Measurements from ENCODE around the gene HPS3.

DNA sequence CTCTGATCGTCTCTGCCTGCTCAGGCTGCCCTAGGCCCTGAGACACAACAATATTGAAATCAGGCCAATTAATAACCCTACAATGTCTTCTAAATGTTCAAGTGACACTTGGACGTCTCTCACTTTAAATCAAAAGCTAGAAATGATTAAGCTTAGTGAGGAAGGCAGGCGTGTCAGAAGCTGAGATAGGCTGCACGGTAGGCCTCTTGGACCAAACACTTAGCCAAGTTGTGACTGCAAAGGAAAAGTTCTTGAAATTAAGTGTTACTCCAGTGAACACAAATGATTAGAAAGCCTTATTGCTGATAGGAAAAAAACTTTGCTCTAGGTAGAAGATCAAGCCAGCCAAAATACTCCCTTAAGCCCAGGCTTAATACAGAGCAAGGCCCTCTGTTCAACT lies 2.2 kb downstream of the HPS3 start:
- TF ChIP-seq, protein P1, sequence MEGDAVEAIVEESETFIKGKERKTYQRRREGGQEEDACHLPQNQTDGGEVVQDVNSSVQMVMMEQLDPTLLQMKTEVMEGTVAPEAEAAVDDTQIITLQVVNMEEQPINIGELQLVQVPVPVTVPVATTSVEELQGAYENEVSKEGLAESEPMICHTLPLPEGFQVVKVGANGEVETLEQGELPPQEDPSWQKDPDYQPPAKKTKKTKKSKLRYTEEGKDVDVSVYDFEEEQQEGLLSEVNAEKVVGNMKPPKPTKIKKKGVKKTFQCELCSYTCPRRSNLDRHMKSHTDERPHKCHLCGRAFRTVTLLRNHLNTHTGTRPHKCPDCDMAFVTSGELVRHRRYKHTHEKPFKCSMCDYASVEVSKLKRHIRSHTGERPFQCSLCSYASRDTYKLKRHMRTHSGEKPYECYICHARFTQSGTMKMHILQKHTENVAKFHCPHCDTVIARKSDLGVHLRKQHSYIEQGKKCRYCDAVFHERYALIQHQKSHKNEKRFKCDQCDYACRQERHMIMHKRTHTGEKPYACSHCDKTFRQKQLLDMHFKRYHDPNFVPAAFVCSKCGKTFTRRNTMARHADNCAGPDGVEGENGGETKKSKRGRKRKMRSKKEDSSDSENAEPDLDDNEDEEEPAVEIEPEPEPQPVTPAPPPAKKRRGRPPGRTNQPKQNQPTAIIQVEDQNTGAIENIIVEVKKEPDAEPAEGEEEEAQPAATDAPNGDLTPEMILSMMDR (IDR thresholded peaks at IDR 0.05; ENCODE audit: low read depth, low read length): no peak
- TF ChIP-seq, protein P2, sequence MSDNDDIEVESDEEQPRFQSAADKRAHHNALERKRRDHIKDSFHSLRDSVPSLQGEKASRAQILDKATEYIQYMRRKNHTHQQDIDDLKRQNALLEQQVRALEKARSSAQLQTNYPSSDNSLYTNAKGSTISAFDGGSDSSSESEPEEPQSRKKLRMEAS (IDR thresholded peaks at IDR 0.05; ENCODE audit: low read depth, low read length): no peak
- TF ChIP-seq POLR2A (IDR thresholded peaks at IDR 0.05; ENCODE audit: extremely low read depth, insufficient read length): no peak
